ENCODE measurements around the gene APEH. TPM values are rescaled to one million over a fixed set of nuclear protein-coding genes. Genes with fewer than 3 reads are reported as not detected.

APEH gene
- total RNA-seq, 1 donor from 2014 or later: 80.8 TPM

DNA sequence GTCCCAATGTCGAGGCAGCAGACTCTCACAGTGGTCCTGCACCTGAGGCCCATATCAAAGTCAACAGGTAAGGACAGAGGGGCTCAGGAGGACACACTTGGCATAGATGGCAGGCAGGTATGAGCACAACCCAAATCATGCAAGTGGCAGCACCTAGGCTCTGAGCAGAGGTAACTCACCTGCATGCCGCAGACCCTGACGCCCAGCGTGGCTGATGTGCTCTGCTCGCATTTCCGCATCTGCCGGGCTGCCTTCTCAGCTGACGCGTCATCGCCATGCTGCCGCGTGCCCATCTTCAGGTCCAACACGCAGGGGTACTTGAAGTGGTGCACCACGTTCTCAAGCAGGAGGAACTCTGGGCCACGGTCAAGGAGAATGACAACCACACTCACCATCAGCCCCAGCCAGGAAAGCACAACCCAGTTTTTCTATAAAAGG lies 53.8 kb downstream of the APEH start:
- H2AFZ ChIP-seq (ENCODE audit: low read depth, low read length): no peak overlapping the region
- no peaks in the 10 kb centered on the region for H3K27me3 ChIP-seq (ENCODE audit: insufficient read depth, low read length)
- no peak overlapping the region for H3K4me3 ChIP-seq (ENCODE audit: insufficient read depth, low read depth, low read length)
- peaks cover 12% of the 10 kb centered on the region for H3K79me2 ChIP-seq (ENCODE audit: insufficient read depth, low read length)
- peaks cover 19% of the 10 kb centered on the region for H3K36me3 ChIP-seq (ENCODE audit: insufficient read depth, low read length)
- no peak for FAIRE-seq
- Mint-ChIP-seq H3K4me3 (ENCODE audit: unreplicated experiment) (no peak overlapping the region), H3K4me1 (ENCODE audit: low read depth, unreplicated experiment) (no peaks in the 10 kb centered on the region), H3K27me3 (ENCODE audit: low read depth, unreplicated experiment) (no peaks in the 10 kb centered on the region), H3K9me3 (ENCODE audit: unreplicated experiment) (no peaks in the 10 kb centered on the region), H3K27ac (ENCODE audit: unreplicated experiment) (no peak overlapping the region), H3K36me3 (ENCODE audit: low read depth, unreplicated experiment) (peaks cover 2% of the 10 kb centered on the region)
- TF ChIP-seq EZH2 (IDR thresholded peaks at IDR 0.05; ENCODE audit: insufficient read depth, low read length): no peak
- TF ChIP-seq CTCF (IDR thresholded peaks at IDR 0.05; ENCODE audit: insufficient read depth, low read depth, low read length): no peak
- no peak overlapping the region for H3K27ac ChIP-seq (ENCODE audit: low read depth, low read length)
- H4K20me1 ChIP-seq (ENCODE audit: insufficient read depth, low read length): peaks cover 1% of the 10 kb centered on the region
- H3K4me2 ChIP-seq (ENCODE audit: low read length): no peak overlapping the region
- H3K9me3 ChIP-seq (ENCODE audit: insufficient read depth, low read depth, low read length): no peaks in the 10 kb centered on the region
- no peak for DNase-seq (ENCODE audit: low read depth)
- H3K9ac ChIP-seq (ENCODE audit: low read length): no peak overlapping the region
- H3K4me1 ChIP-seq (ENCODE audit: insufficient read depth, low read length): peaks cover 9% of the 10 kb centered on the region

- no peak for FAIRE-seq
- TF ChIP-seq EZH2 (IDR thresholded peaks at IDR 0.05; ENCODE audit: insufficient read depth, low read length) (no peak), CTCF (IDR thresholded peaks at IDR 0.05; ENCODE audit: insufficient read depth, low read depth, low read length) (no peak)
- no peaks in the 10 kb centered on the region for H3K4me1 Mint-ChIP-seq (ENCODE audit: low read depth, unreplicated experiment)
- no peak for DNase-seq (ENCODE audit: low read depth)
- Histone ChIP-seq H3K27me3 (ENCODE audit: insufficient read depth, low read length) (no peaks in the 10 kb centered on the region), H2AFZ (ENCODE audit: low read depth, low read length) (no peak overlapping the region), H3K36me3 (ENCODE audit: insufficient read depth, low read length) (peaks cover 24% of the 10 kb centered on the region), H3K4me3 (ENCODE audit: insufficient read depth, low read depth, low read length) (no peak overlapping the region), H3K9ac (ENCODE audit: low read length) (no peak overlapping the region), H3K79me2 (ENCODE audit: insufficient read depth, low read length) (peaks cover 7% of the 10 kb centered on the region), H3K4me1 (ENCODE audit: insufficient read depth, low read length) (no peaks in the 10 kb centered on the region), H3K27ac (ENCODE audit: low read depth, low read length) (no peak overlapping the region), H3K4me2 (ENCODE audit: low read length) (no peak overlapping the region), H4K20me1 (ENCODE audit: insufficient read depth, low read length) (no peaks in the 10 kb centered on the region), H3K9me3 (ENCODE audit: insufficient read depth, low read depth, low read length) (no peaks in the 10 kb centered on the region)
- peaks cover 12% of the 10 kb centered on the region for H3K36me3 Mint-ChIP-seq (ENCODE audit: low read depth, unreplicated experiment)
- H3K9me3 Mint-ChIP-seq (ENCODE audit: unreplicated experiment): no peaks in the 10 kb centered on the region
- no peak overlapping the region for H3K27ac Mint-ChIP-seq (ENCODE audit: unreplicated experiment)
- H3K27me3 Mint-ChIP-seq (ENCODE audit: low read depth, unreplicated experiment): no peaks in the 10 kb centered on the region
- no peak overlapping the region for H3K4me3 Mint-ChIP-seq (ENCODE audit: unreplicated experiment)
These were observed 55.9 kb downstream of the APEH start for GRCh38 chr3:49729966-49730609.

- Histone ChIP-seq H3K27me3 (ENCODE audit: insufficient read depth, low read length) (no peaks in the 10 kb centered on the region), H3K9me3 (ENCODE audit: insufficient read depth, low read depth, low read length) (no peaks in the 10 kb centered on the region), H3K79me2 (ENCODE audit: insufficient read depth, low read length) (peaks cover 12% of the 10 kb centered on the region), H3K4me3 (ENCODE audit: insufficient read depth, low read depth, low read length) (no peak overlapping the region), H2AFZ (ENCODE audit: low read depth, low read length) (no peak overlapping the region), H3K27ac (ENCODE audit: low read depth, low read length) (no peak overlapping the region), H4K20me1 (ENCODE audit: insufficient read depth, low read length) (no peaks in the 10 kb centered on the region), H3K36me3 (ENCODE audit: insufficient read depth, low read length) (peaks cover 22% of the 10 kb centered on the region), H3K4me1 (ENCODE audit: insufficient read depth, low read length) (no peaks in the 10 kb centered on the region), H3K9ac (ENCODE audit: low read length) (no peak overlapping the region), H3K4me2 (ENCODE audit: low read length) (no peak overlapping the region)
- FAIRE-seq (no peak), DNase-seq (ENCODE audit: low read depth) (no peak)
- Mint-ChIP-seq H3K36me3 (ENCODE audit: low read depth, unreplicated experiment) (peaks cover 19% of the 10 kb centered on the region), H3K27me3 (ENCODE audit: low read depth, unreplicated experiment) (no peaks in the 10 kb centered on the region), H3K27ac (ENCODE audit: unreplicated experiment) (no peak overlapping the region), H3K4me1 (ENCODE audit: low read depth, unreplicated experiment) (no peaks in the 10 kb centered on the region), H3K9me3 (ENCODE audit: unreplicated experiment) (no peaks in the 10 kb centered on the region), H3K4me3 (ENCODE audit: unreplicated experiment) (no peak overlapping the region)
- TF ChIP-seq CTCF (IDR thresholded peaks at IDR 0.05; ENCODE audit: insufficient read depth, low read depth, low read length) (no peak), EZH2 (IDR thresholded peaks at IDR 0.05; ENCODE audit: insufficient read depth, low read length) (no peak)
These were observed 58.4 kb downstream of the APEH start for GRCh38 chr3:49732597-49732996.

Data from astrocyte (in vitro differentiated cells and primary cell).